H1 (cell line): Measurements from ENCODE around the gene MIPEP. TPM values are rescaled to one million over a fixed set of nuclear protein-coding genes. Genes with fewer than 3 reads are reported as not detected.

Source experiments
- CTCF ChIA-PET: fragments of 300-600 bp; sonication (Branson Sonifier 250); formaldehyde crosslinking; loops from one replicate; lab custom pipeline; 2021; ENCODE audit not compliant: partially characterized antibody; lab: Charles Lee
- POLR2A ChIA-PET: fragments of 300-600 bp; sonication (Branson Sonifier 250); formaldehyde crosslinking; loops from one replicate; lab custom pipeline; 2021; ENCODE audit warnings: inconsistent platforms; ENCODE audit not compliant: partially characterized antibody; lab: Charles Lee
- DNase-seq, 2 experiments: peaks; one replicate each; pipeline versions ENCODE4 v3.0.0 to v3.0.0-alpha.2; 2010 to 2022; ENCODE audit warnings: low spot score in 2 of 2, low read depth in 1 of 2, mixed read lengths in 1 of 2
- FAIRE-seq: peaks from 2 replicates; lab custom pipeline; 2011; peaks lifted over from hg19 to GRCh38; lab: Jason Lieb, UNC
- H2AFZ ChIP-seq: 2 replicates; pipeline ENCODE4 v1.8.1; 2012; ENCODE audit warnings: low read length, inconsistent platforms
- H2AK5ac ChIP-seq: 2 replicates; pipeline ENCODE4 v1.6.1; 2013; ENCODE audit warnings: low read depth, low read length
- H2BK120ac ChIP-seq: replicated peaks from 2 replicates; pipeline ENCODE3; 2013; ENCODE audit warnings: low read depth, low read length, inconsistent platforms
- H2BK12ac ChIP-seq: 2 replicates; pipeline ENCODE4 v1.6.1; 2013; ENCODE audit warnings: low read depth, low read length
- H2BK15ac ChIP-seq: 2 replicates; pipeline ENCODE4 v1.6.1; 2013; ENCODE audit warnings: low read length
- H2BK20ac ChIP-seq: 2 replicates; pipeline ENCODE4 v1.6.1; 2013; ENCODE audit warnings: low read length
- H2BK5ac ChIP-seq: 2 replicates; pipeline ENCODE4 v1.6.1; 2013; ENCODE audit warnings: low read depth, low read length
- H3K14ac ChIP-seq: 2 replicates; pipeline ENCODE4 v1.6.1; 2013; ENCODE audit warnings: inconsistent platforms; ENCODE audit not compliant: insufficient read length
- H3K18ac ChIP-seq: 2 replicates; pipeline ENCODE4 v1.6.1; 2013; ENCODE audit warnings: low read length; ENCODE audit errors: extremely low read depth
- H3K23ac ChIP-seq: 2 replicates; pipeline ENCODE4 v1.6.1; 2013; ENCODE audit warnings: inconsistent platforms; ENCODE audit not compliant: insufficient read length
- H3K23me2 ChIP-seq: 2 replicates; pipeline ENCODE4 v1.6.1; 2013; ENCODE audit warnings: low read depth, low read length
- H3K27ac ChIP-seq: 2 replicates; pipeline ENCODE4 v1.6.1; 2011; ENCODE audit warnings: low read depth, low read length, inconsistent platforms
- H3K27me3 ChIP-seq, 4 experiments: replicated peaks in 1 of 4; 1 replicate in 1 of 4; 2 replicates in 3 of 4; pipeline versions ENCODE4 v1.6.1 to v1.8.1; 2011 to 2013; ENCODE audit warnings: low read length in 3 of 4, mild to moderate bottlenecking in 3 of 4, inconsistent platforms in 2 of 4, mixed read lengths in 2 of 4, moderate library complexity in 1 of 4; ENCODE audit not compliant: control insufficient read depth in 3 of 4, insufficient read depth in 3 of 4; ENCODE audit errors: extremely low read depth in 1 of 4
- H3K36me3 ChIP-seq, 4 experiments: 2 replicates each; pipeline versions ENCODE4 v1.6.1 to v1.8.1; 2011 to 2013; ENCODE audit warnings: mild to moderate bottlenecking in 4 of 4, low read length in 3 of 4, moderate library complexity in 2 of 4, control low read depth in 1 of 4, inconsistent platforms in 1 of 4; ENCODE audit not compliant: insufficient read depth in 4 of 4, control insufficient read depth in 2 of 4
- H3K4ac ChIP-seq: replicated peaks from 2 replicates; pipeline ENCODE3; 2013; ENCODE audit warnings: low read length, low read depth, mixed read lengths, inconsistent platforms; ENCODE audit not compliant: insufficient read length
- H3K4me1 ChIP-seq, 4 experiments: replicated peaks in 1 of 4; 1 replicate in 1 of 4; 2 replicates in 3 of 4; pipeline versions ENCODE4 v1.6.1 to v1.8.1; 2011 to 2013; ENCODE audit warnings: low read length in 3 of 4, inconsistent platforms in 2 of 4, mixed read lengths in 1 of 4; ENCODE audit not compliant: insufficient read depth in 4 of 4, control insufficient read depth in 3 of 4
- H3K4me2 ChIP-seq, 2 experiments: 2 replicates each; pipeline versions ENCODE4 v1.6.1 to v1.8.1; 2011 to 2013; ENCODE audit warnings: low read depth in 2 of 2, low read length in 2 of 2, control low read depth in 1 of 2, inconsistent platforms in 1 of 2, mild to moderate bottlenecking in 1 of 2; ENCODE audit not compliant: insufficient read depth in 1 of 2
- H3K4me3 ChIP-seq, 4 experiments: fragments of 200-600, 300-600 bp in 1 of 4; sonication (generic), shearing (Covaris generic), sonication (Bioruptor Twin) in 1 of 4; 2 replicates each; pipeline versions ENCODE4 v1.5.1 to v1.8.1; 2011 to 2016; ENCODE audit warnings: low read length in 4 of 4, low read depth in 3 of 4, control low read depth in 2 of 4, inconsistent platforms in 2 of 4, mild to moderate bottlenecking in 2 of 4, mixed read lengths in 1 of 4, moderate library complexity in 1 of 4; ENCODE audit not compliant: insufficient read depth in 2 of 4; ENCODE audit errors: extremely low read depth in 1 of 4
- H3K56ac ChIP-seq: replicated peaks from 2 replicates; pipeline ENCODE3; 2013; ENCODE audit warnings: low read depth, mild to moderate bottlenecking, mixed read lengths, low read length, inconsistent platforms; ENCODE audit not compliant: insufficient read length
- H3K79me1 ChIP-seq: 2 replicates; pipeline ENCODE4 v1.6.1; 2013; ENCODE audit warnings: low read depth, low read length, control low read depth
- H3K79me2 ChIP-seq, 2 experiments: 2 replicates each; pipeline versions ENCODE4 v1.6.1 to v1.8.1; 2012 to 2013; ENCODE audit warnings: low read length in 2 of 2, mild to moderate bottlenecking in 2 of 2, inconsistent platforms in 1 of 2; ENCODE audit not compliant: insufficient read depth in 2 of 2, control insufficient read depth in 1 of 2
- H3K9ac ChIP-seq, 4 experiments: replicated peaks in 1 of 4; 1 replicate in 1 of 4; 2 replicates in 3 of 4; pipeline versions ENCODE4 v1.6.1 to v1.8.1; 2011 to 2013; ENCODE audit warnings: low read depth in 3 of 4, low read length in 3 of 4, control low read depth in 2 of 4, mild to moderate bottlenecking in 2 of 4, moderate library complexity in 2 of 4, inconsistent platforms in 1 of 4; ENCODE audit errors: extremely low read depth in 1 of 4
- H3K9me3 ChIP-seq, 2 experiments: 2 replicates each; pipeline versions ENCODE4 v1.6.1 to v1.8.1; 2012 to 2013; ENCODE audit warnings: mild to moderate bottlenecking in 2 of 2, moderate library complexity in 2 of 2, control low read depth in 1 of 2, inconsistent platforms in 1 of 2, low read depth in 1 of 2, low read length in 1 of 2, mixed read lengths in 1 of 2; ENCODE audit not compliant: insufficient read depth in 2 of 2
- H4K20me1 ChIP-seq, 2 experiments: replicated peaks in 1 of 2; 2 replicates each; pipeline versions ENCODE3 to v1.8.1; 2011 to 2013; ENCODE audit warnings: inconsistent platforms in 2 of 2, low read length in 2 of 2, mild to moderate bottlenecking in 1 of 2; ENCODE audit not compliant: insufficient read depth in 2 of 2, control insufficient read depth in 1 of 2
- H4K5ac ChIP-seq: 2 replicates; pipeline ENCODE4 v1.6.1; 2013; ENCODE audit warnings: low read length, low read depth, mixed read lengths, inconsistent platforms; ENCODE audit not compliant: insufficient read length
- H4K8ac ChIP-seq: 2 replicates; pipeline ENCODE4 v1.8.0; 2013; ENCODE audit warnings: mild to moderate bottlenecking, moderate library complexity, low read length, inconsistent platforms; ENCODE audit not compliant: insufficient read depth; ENCODE audit errors: extremely low read depth
- H4K91ac ChIP-seq: replicated peaks from 2 replicates; pipeline ENCODE3; 2013; ENCODE audit warnings: low read length, mixed read lengths, inconsistent platforms; ENCODE audit not compliant: insufficient read length
- EP300 ChIP-seq, 2 experiments: IDR thresholded peaks; 1 replicate in 1 of 2; 2 replicates in 1 of 2; pipeline ENCODE4 v1.6.1; 2011 to 2012; ENCODE audit warnings: low read depth in 2 of 2, low read length in 2 of 2, mild to moderate bottlenecking in 2 of 2, borderline replicate concordance in 1 of 2, inconsistent platforms in 1 of 2, moderate library complexity in 1 of 2
- GTF2F1 ChIP-seq: IDR thresholded peaks from 2 replicates; pipeline ENCODE4 v1.6.1; 2012; ENCODE audit warnings: low read depth, low read length, improper control_type of control experiment, borderline replicate concordance
- JUND ChIP-seq: IDR thresholded peaks from 2 replicates; pipeline ENCODE4 v1.6.1; 2011; ENCODE audit warnings: mild to moderate bottlenecking, improper control_type of control experiment, low read length
- POLR2AphosphoS5 ChIP-seq: IDR thresholded peaks from 2 replicates; pipeline ENCODE4 v1.6.1; 2011; ENCODE audit warnings: low read depth, low read length
- SIN3A ChIP-seq, 2 experiments: IDR thresholded peaks in 1 of 2; conservative IDR thresholded peaks in 1 of 2; 2 replicates each; pipeline ENCODE4 v1.6.1; 2011 to 2012; ENCODE audit warnings: low read length in 2 of 2, improper control_type of control experiment in 1 of 2, low read depth in 1 of 2, mild to moderate bottlenecking in 1 of 2
- SIX5 ChIP-seq: IDR thresholded peaks from 2 replicates; pipeline ENCODE4 v1.6.1; 2011; ENCODE audit warnings: mild to moderate bottlenecking, low read depth, low read length
- SUZ12 ChIP-seq: fragments of 200-600 bp; sonication (generic); IDR thresholded peaks from 2 replicates; pipeline ENCODE4 v1.6.1; 2012; ENCODE audit warnings: mild to moderate bottlenecking, inconsistent platforms, low read length, moderate library complexity, mixed read lengths
- ZNF274 ChIP-seq: IDR thresholded peaks from 2 replicates; pipeline ENCODE4 v1.7.0; 2012; ENCODE audit warnings: low read length, borderline replicate concordance; ENCODE audit errors: extremely low read depth
- WGBS, 2 experiments: shearing (Covaris generic) in 1 of 2; methylation state at CpG; one replicate each; pipeline versions ENCODE4 v1.1.6 to v1.1.7; 2013 to 2015; ENCODE audit warnings: low lambda C conversion rate in 2 of 2, mixed read lengths in 2 of 2, inconsistent platforms in 1 of 2, low coverage in 1 of 2, missing lambda C conversion rate in 1 of 2; ENCODE audit not compliant: insufficient replicate concordance in 2 of 2, insufficient coverage in 1 of 2, insufficient read length in 1 of 2; ENCODE audit errors: extremely low coverage in 1 of 2, missing lambda C conversion rate in 1 of 2; 5-methylcytosine and 5-hydroxymethylcytosine counted together
- polyA plus RNA-seq, 7 experiments: library from polyadenylated mRNA; depleted of rRNA in 3 of 7; stranded (reverse) in 5 of 7; unstranded in 2 of 7; fragments of >200 nt in 5 of 7; fragments of 200-250 nt in 2 of 7; gene quantifications; 1 replicate in 5 of 7; 2 replicates in 1 of 7; 4 replicates in 1 of 7; pipeline versions ENCODE4 v1.2.1 to v1.2.3, GENCODE V29; 2011 to 2013; ENCODE audit warnings: missing spikeins in 2 of 7, mixed read lengths in 2 of 7
- total RNA-seq: library from RNA; stranded (reverse); fragmentation: NEBNext Ultra II Directional; extraction: Animal tissue kit (Norgen Biotek cat#: 25700); gene quantifications from 2 replicates; pipeline ENCODE4 v1.2.1, GENCODE V29; 2021
- TF ChIP-seq, protein P1 (sequence below), 3 experiments: IDR thresholded peaks; 1 replicate in 2 of 3; 2 replicates in 1 of 3; pipeline versions ENCODE4 v1.5.1 to v1.6.1; 2011; ENCODE audit warnings: low read length in 3 of 3, mild to moderate bottlenecking in 3 of 3, inconsistent platforms in 2 of 3, low read depth in 1 of 3, moderate library complexity in 1 of 3; ENCODE audit not compliant: insufficient read depth in 1 of 3; ENCODE audit errors: control extremely low read depth in 1 of 3
- TF ChIP-seq, protein P2 (sequence below): IDR thresholded peaks from 2 replicates; pipeline ENCODE4 v1.6.1; 2012; ENCODE audit warnings: inconsistent platforms

MIPEP gene
- total and polyA plus RNA-seq, 2 of the 8 experiments (the other 6 are each of a cell fraction or from before 2014, with no cell fraction given): 24.0 to 24.2 TPM

DNA sequence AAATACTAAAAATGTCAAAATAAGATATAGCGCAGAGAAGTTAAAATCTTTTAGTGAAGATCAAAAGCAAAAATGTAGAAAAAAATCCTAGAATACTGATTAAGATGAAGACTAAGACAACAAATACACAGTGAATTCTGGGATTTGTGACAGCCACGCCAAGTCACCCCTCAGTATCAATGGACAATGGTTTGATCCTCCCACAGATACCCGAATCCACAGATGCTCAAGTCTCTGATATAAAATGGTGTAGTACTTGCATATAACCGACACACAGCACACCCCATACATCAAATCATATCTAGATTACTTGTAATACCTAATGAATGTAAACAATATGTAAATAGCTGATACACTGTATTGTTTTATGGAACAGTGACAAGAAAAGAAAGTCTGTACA lies 5.9 kb downstream of the MIPEP start:
- Histone ChIP-seq H2AK5ac (no peak overlapping the region), H3K23ac (no peak overlapping the region), H3K27me3 (no peaks in the 10 kb centered on the region), H3K4me1 (no peaks in the 10 kb centered on the region), H4K20me1 (no peaks in the 10 kb centered on the region), H4K91ac (no peak overlapping the region), H3K4me3 (no peak overlapping the region), H2BK120ac (no peak overlapping the region), H3K27ac (no peak overlapping the region), H2BK20ac (no peak overlapping the region), H2AFZ (no peak overlapping the region), H3K9me3 (no peaks in the 10 kb centered on the region), H3K56ac (no peak overlapping the region), H3K23me2 (0 out of 2 replicates have a peak, but pooled peaks cover 1% of the 10 kb centered on the region), H3K79me2 (peaks cover 0 to 5% of the 10 kb centered on the region in 2 experiments; a peak in 2 of 4 replicates), H3K4ac (no peak overlapping the region), H3K18ac (no peak overlapping the region), H3K79me1 (no peaks in the 10 kb centered on the region), H3K9ac (no peak overlapping the region), H2BK5ac (no peak overlapping the region), H2BK12ac (no peak overlapping the region), H3K36me3 (peaks cover 0 to 19% (median 10%) of the 10 kb centered on the region in 4 experiments; a peak in 5 of 8 replicates), H2BK15ac (no peak overlapping the region), H4K5ac (no peak overlapping the region), H3K14ac (no peak overlapping the region), H4K8ac (no peak overlapping the region), H3K4me2 (no peak overlapping the region)
- FAIRE-seq: no peak
- POLR2A ChIA-PET: no interaction called here
- TF ChIP-seq POLR2AphosphoS5: no peak
- TF ChIP-seq, protein P1, sequence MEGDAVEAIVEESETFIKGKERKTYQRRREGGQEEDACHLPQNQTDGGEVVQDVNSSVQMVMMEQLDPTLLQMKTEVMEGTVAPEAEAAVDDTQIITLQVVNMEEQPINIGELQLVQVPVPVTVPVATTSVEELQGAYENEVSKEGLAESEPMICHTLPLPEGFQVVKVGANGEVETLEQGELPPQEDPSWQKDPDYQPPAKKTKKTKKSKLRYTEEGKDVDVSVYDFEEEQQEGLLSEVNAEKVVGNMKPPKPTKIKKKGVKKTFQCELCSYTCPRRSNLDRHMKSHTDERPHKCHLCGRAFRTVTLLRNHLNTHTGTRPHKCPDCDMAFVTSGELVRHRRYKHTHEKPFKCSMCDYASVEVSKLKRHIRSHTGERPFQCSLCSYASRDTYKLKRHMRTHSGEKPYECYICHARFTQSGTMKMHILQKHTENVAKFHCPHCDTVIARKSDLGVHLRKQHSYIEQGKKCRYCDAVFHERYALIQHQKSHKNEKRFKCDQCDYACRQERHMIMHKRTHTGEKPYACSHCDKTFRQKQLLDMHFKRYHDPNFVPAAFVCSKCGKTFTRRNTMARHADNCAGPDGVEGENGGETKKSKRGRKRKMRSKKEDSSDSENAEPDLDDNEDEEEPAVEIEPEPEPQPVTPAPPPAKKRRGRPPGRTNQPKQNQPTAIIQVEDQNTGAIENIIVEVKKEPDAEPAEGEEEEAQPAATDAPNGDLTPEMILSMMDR (IDR thresholded peaks at IDR 0.05; ENCODE audit: control extremely low read depth in 1 of 3, insufficient read depth in 1 of 3, low read depth in 1 of 3, low read length in 3 of 3): no peak
- TF ChIP-seq SUZ12: no peak
- no peak for TF ChIP-seq ZNF274
- no peak for TF ChIP-seq SIN3A (conservative IDR thresholded peaks at IDR 0.05 in 1 of 2, IDR thresholded peaks at IDR 0.05 in 1 of 2; ENCODE audit: low read depth in 1 of 2, low read length in 2 of 2)
- TF ChIP-seq SIX5: no peak
- TF ChIP-seq EP300 (IDR thresholded peaks at IDR 0.05; ENCODE audit: borderline replicate concordance in 1 of 2, low read depth in 2 of 2, low read length in 2 of 2): no peak
- TF ChIP-seq GTF2F1: no peak
- TF ChIP-seq JUND: no peak
- TF ChIP-seq, protein P2, sequence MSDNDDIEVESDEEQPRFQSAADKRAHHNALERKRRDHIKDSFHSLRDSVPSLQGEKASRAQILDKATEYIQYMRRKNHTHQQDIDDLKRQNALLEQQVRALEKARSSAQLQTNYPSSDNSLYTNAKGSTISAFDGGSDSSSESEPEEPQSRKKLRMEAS: no peak
- 97% methylated on average over 4 of the region's 4 CpGs; no CpG with 5 or more reads in 1 of the 2 experiments for WGBS, 2 experiments
- CTCF ChIA-PET: no interaction called here
- DNase-seq: no peak
